Adrenal gland (tissue), 5 donors: Measurements from ENCODE around the gene AKT3.

ENCODE experiments used
- POLR2A ChIP-seq, 2 donors: fragments of 450-650 bp; IDR thresholded peaks; one replicate each; pipeline ENCODE4 v1.6.1; 2017; ENCODE audit warnings: antibody characterized with exemption in 2 of 2, mild to moderate bottlenecking in 2 of 2, moderate library complexity in 1 of 2
- TF ChIP-seq, protein P1 (sequence below), 6 experiments: fragments of 450-650 bp in 4 of 6; fragments of 200-600 bp in 2 of 6; sonication (generic) in 1 of 6; IDR thresholded peaks; 1 replicate in 5 of 6; 2 replicates in 1 of 6; pipeline versions ENCODE4 v1.5.1 to v1.8.0; 2016 to 2021; ENCODE audit warnings: antibody characterized with exemption in 6 of 6, mild to moderate bottlenecking in 2 of 6, moderate library complexity in 1 of 6
- donor health status: DM: no; HTN: no; CAD: no.

DNA sequence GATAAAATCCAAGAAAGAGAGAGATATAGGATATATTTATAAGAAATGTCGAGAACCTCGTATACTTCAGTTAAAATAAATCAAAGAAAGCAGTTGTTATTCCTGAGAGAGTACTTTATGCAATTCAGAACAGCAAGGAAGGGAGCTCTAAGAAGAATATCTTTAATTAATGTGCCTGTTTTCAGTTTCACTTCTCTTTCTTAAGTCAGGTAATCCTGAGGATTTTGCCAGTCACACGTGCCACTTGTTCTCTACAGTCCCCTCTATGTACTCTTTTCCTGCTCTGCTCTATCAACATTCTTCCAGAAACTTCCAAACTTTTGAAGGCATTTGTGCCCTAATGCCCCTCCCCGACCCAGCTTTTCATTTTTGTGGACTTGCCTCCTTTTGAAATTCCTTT, 211.9 kb downstream of the AKT3 start:
- TF ChIP-seq POLR2A (IDR thresholded peaks at IDR 0.05) = no peak
- TF ChIP-seq, protein P1, sequence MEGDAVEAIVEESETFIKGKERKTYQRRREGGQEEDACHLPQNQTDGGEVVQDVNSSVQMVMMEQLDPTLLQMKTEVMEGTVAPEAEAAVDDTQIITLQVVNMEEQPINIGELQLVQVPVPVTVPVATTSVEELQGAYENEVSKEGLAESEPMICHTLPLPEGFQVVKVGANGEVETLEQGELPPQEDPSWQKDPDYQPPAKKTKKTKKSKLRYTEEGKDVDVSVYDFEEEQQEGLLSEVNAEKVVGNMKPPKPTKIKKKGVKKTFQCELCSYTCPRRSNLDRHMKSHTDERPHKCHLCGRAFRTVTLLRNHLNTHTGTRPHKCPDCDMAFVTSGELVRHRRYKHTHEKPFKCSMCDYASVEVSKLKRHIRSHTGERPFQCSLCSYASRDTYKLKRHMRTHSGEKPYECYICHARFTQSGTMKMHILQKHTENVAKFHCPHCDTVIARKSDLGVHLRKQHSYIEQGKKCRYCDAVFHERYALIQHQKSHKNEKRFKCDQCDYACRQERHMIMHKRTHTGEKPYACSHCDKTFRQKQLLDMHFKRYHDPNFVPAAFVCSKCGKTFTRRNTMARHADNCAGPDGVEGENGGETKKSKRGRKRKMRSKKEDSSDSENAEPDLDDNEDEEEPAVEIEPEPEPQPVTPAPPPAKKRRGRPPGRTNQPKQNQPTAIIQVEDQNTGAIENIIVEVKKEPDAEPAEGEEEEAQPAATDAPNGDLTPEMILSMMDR (IDR thresholded peaks at IDR 0.05) = no peak
